ENCODE results near the gene SEC22C. TPM values are rescaled to one million over a fixed set of nuclear protein-coding genes. Genes with fewer than 3 reads are reported as not detected.

Gene SEC22C
- total and polyA plus RNA-seq, 2 of the 13 experiments (the other 11 are each of a cell fraction or from before 2014, with no cell fraction given): 20.0 to 40.0 TPM

DNA sequence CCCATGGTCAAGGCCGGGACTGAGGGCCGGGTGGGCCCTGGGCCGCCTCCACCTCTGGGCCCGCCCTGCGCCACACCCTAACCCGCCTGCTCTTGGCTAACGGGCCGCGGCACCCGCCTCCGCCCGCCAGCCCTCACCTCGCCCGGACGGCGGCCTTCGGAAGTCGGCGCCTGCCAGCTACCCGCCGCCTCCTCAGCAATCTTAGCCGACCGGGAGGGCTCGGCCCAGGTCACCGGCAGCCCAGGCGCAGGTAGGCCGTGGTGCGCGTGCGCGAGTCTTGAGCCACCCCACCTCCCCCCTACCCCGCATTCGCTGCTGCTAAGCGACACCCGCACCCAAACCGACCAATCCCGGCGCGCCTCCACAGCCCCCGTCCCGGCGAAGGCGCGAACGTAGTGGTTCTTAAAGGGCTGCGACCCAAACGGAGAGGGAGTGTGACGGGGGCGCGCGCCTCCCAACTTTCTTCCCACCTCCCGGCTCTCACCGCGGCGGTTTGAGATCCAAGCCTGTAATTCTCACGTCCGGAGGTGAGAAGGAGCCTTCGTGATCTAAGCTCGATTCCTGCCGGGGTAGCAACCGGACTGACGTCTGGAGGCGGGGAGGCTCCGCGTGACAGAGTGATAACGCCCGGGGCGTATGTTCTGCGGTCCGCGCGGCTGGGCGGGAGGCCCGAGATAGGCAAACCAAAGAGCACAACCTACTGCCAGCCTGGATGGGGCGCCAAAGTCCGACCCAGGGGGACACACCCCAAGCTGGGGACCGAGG is at the start of gene SEC22C (continued):
- no peak; the same call in 1 of the 2 replicates for TF ChIP-seq ZNF225 (CRISPR knock-in tag; IDR thresholded peaks at IDR 0.05)
- no peak; the same call in none of the 2 replicates for TF ChIP-seq ZBTB42 (CRISPR knock-in tag; IDR thresholded peaks at IDR 0.05)
- no peak for TF ChIP-seq REXO4 (CRISPR knock-in tag; IDR thresholded peaks at IDR 0.05; ENCODE audit: borderline replicate concordance)
- no peak for TF ChIP-seq NR3C1 (CRISPR knock-in tag; IDR thresholded peaks at IDR 0.05)
- TF ChIP-seq, protein P1, sequence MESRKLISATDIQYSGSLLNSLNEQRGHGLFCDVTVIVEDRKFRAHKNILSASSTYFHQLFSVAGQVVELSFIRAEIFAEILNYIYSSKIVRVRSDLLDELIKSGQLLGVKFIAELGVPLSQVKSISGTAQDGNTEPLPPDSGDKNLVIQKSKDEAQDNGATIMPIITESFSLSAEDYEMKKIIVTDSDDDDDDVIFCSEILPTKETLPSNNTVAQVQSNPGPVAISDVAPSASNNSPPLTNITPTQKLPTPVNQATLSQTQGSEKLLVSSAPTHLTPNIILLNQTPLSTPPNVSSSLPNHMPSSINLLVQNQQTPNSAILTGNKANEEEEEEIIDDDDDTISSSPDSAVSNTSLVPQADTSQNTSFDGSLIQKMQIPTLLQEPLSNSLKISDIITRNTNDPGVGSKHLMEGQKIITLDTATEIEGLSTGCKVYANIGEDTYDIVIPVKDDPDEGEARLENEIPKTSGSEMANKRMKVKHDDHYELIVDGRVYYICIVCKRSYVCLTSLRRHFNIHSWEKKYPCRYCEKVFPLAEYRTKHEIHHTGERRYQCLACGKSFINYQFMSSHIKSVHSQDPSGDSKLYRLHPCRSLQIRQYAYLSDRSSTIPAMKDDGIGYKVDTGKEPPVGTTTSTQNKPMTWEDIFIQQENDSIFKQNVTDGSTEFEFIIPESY (CRISPR knock-in tag; IDR thresholded peaks at IDR 0.05): 0 out of 2 replicates have a peak, but pooled peaks have one; percentile 30
- TF ChIP-seq, protein P2, sequence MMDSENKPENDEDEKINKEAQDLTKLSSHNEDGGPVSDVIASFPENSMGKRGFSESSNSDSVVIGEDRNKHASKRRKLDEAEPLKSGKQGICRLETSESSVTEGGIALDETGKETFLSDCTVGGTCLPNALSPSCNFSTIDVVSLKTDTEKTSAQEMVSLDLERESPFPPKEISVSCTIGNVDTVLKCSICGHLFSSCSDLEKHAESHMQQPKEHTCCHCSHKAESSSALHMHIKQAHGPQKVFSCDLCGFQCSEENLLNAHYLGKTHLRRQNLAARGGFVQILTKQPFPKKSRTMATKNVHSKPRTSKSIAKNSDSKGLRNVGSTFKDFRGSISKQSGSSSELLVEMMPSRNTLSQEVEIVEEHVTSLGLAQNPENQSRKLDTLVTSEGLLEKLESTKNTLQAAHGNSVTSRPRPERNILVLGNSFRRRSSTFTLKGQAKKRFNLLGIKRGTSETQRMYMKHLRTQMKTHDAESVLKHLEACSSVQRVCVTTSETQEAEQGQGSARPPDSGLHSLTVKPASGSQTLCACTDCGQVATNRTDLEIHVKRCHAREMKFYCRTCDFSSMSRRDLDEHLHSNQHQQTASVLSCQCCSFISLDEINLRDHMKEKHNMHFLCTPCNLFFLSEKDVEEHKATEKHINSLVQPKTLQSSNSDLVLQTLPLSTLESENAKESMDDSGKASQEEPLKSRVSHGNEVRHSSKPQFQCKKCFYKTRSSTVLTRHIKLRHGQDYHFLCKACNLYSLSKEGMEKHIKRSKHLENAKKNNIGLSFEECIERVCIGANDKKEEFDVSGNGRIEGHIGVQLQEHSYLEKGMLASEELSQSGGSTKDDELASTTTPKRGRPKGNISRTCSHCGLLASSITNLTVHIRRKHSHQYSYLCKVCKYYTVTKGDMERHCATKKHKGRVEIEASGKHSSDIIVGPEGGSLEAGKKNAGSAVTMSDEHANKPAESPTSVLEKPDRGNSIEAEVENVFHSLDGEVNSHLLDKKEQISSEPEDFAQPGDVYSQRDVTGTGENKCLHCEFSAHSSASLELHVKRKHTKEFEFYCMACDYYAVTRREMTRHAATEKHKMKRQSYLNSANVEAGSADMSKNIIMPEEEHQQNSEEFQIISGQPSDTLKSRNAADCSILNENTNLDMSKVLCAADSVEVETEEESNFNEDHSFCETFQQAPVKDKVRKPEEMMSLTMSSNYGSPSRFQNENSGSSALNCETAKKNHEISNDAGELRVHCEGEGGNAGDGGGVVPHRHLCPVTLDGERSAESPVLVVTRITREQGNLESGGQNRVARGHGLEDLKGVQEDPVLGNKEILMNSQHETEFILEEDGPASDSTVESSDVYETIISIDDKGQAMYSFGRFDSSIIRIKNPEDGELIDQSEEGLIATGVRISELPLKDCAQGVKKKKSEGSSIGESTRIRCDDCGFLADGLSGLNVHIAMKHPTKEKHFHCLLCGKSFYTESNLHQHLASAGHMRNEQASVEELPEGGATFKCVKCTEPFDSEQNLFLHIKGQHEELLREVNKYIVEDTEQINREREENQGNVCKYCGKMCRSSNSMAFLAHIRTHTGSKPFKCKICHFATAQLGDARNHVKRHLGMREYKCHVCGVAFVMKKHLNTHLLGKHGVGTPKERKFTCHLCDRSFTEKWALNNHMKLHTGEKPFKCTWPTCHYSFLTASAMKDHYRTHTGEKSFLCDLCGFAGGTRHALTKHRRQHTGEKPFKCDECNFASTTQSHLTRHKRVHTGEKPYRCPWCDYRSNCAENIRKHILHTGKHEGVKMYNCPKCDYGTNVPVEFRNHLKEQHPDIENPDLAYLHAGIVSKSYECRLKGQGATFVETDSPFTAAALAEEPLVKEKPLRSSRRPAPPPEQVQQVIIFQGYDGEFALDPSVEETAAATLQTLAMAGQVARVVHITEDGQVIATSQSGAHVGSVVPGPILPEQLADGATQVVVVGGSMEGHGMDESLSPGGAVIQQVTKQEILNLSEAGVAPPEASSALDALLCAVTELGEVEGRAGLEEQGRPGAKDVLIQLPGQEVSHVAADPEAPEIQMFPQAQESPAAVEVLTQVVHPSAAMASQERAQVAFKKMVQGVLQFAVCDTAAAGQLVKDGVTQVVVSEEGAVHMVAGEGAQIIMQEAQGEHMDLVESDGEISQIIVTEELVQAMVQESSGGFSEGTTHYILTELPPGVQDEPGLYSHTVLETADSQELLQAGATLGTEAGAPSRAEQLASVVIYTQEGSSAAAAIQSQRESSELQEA (CRISPR knock-in tag; IDR thresholded peaks at IDR 0.05; ENCODE audit: not compliant biosample characterization): peak; percentile 67
- peak; percentile 26; the same call in 1 of the 2 replicates for TF ChIP-seq ZNF879 (CRISPR knock-in tag; IDR thresholded peaks at IDR 0.05)
- peak; percentile 33; the same call in 1 of the 2 replicates for TF ChIP-seq RXRA (CRISPR knock-in tag; IDR thresholded peaks at IDR 0.05)
- TF ChIP-seq ZSCAN21 (CRISPR knock-in tag; IDR thresholded peaks at IDR 0.05; ENCODE audit: borderline replicate concordance): no peak
- no peak for TF ChIP-seq SNAPC4 (CRISPR knock-in tag; IDR thresholded peaks at IDR 0.05)
- TF ChIP-seq SP2 (CRISPR knock-in tag; IDR thresholded peaks at IDR 0.05): peak; percentile 74
- no peak; the same call in 1 of the 2 replicates for TF ChIP-seq PHF20 (CRISPR knock-in tag; IDR thresholded peaks at IDR 0.05)
- TF ChIP-seq MTF1 (CRISPR knock-in tag; IDR thresholded peaks at IDR 0.05): no peak
- TF ChIP-seq SP4 (CRISPR knock-in tag; IDR thresholded peaks at IDR 0.05): peak; percentile 77; the same call in 1 of the 2 replicates

Measured in HepG2 (cell line).